ENCODE measurements around the gene MRPL33.

MRPL33 gene

DNA sequence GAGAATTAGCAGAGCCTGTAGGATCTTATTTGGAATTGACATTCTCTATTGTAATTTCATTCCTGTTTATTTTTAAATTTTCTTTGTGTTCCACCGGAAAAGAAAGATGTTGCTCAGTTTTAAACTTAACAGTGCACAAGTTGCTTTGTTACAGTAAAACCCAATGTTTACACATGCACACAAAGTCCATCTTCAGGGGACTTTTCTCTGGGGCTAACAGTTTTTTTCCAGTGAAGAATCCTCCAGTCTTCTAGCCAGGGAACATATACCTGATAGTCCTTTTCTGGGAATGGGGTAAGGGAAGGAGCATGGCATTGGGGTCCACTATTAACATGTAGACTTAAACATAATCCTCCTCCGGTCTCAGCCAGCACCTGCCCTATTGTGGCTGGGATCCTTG lies 25.2 kb upstream of the MRPL33 start:
- TF ChIP-seq, protein P1, sequence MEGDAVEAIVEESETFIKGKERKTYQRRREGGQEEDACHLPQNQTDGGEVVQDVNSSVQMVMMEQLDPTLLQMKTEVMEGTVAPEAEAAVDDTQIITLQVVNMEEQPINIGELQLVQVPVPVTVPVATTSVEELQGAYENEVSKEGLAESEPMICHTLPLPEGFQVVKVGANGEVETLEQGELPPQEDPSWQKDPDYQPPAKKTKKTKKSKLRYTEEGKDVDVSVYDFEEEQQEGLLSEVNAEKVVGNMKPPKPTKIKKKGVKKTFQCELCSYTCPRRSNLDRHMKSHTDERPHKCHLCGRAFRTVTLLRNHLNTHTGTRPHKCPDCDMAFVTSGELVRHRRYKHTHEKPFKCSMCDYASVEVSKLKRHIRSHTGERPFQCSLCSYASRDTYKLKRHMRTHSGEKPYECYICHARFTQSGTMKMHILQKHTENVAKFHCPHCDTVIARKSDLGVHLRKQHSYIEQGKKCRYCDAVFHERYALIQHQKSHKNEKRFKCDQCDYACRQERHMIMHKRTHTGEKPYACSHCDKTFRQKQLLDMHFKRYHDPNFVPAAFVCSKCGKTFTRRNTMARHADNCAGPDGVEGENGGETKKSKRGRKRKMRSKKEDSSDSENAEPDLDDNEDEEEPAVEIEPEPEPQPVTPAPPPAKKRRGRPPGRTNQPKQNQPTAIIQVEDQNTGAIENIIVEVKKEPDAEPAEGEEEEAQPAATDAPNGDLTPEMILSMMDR (IDR thresholded peaks at IDR 0.05) = no peak

DNA sequence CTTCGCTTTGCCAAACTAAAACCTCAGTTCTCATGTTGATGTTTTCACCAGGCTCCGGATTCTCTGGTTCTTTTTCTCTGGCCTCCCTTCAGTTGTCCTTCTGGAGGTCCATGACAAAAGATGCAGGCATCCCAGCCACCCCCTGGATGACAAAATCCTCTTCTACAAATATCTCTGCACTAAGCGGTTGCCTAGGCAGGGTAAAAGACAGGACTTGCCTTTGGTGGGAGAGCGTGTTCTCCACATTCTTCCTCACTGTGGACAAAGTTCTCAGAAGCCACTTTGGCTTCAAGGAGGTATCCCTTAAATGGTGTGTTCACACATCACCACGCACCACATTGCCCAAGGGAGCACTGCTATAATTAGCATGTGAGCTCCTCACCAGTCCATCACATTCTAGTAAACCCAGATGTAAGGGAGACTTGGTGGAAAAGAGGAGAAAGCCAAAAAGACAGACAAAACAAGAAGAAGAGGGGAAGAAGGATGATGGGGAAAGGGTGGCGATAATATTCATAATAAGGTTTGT lies 23.6 kb upstream of the MRPL33 start:
- TF ChIP-seq, protein P1 (IDR thresholded peaks at IDR 0.05) = no peak

DNA sequence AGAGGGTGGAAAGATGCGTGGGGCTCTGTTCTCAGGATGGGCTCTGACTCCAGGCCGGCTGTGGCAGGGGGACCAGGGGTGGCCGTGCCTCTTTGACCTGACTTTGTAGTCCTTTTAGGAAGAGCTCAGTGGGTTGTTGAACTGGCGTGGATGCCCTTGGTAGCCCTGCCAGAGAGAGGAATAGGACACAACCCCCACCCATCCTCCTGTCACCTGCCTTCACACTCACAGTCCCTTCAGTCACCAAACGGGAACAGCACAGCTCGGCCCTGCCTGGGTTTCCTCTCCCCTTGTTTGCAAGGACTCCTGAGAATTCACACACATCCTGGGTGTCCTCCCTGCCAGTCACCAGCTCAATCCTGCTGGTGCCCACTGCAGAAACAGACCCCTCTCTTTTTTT lies 20.1 kb upstream of the MRPL33 start:
- TF ChIP-seq, protein P1 (IDR thresholded peaks at IDR 0.05) = no peak

DNA sequence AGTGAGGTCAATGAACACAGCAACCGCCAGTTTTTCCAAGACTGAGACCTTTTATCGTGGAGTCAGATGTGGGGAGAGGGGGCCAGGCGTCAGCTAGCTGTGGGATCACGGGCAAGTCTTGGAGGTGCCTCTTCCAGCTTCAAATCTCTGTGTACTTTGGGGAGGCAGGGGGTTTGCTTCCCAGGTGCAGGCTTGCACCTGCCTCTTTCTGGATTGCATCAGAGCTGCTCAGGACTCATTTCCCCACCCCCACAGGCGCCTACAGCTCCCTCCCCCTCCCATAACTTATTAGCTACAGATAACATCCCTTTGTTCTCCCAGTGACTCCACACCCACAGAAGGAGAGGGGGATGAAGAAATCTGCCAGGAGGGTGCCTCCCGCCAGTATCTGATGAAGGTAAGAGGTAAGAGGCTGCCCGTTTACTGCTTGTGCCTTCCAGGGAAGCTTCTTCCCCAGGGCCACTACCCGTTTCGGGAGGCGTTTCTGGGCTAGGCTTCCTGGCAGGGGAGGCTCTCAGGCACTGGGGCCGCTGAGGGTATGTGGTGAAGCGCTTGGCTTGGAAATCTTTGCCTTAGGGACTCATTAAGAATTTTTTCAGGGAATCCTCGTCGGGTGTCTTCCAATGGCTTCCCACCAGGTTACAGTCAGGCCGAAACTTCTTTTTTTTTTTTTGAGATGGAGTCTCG lies 18.8 kb upstream of the MRPL33 start:
- TF ChIP-seq, protein P1 (IDR thresholded peaks at IDR 0.05) = no peak

DNA sequence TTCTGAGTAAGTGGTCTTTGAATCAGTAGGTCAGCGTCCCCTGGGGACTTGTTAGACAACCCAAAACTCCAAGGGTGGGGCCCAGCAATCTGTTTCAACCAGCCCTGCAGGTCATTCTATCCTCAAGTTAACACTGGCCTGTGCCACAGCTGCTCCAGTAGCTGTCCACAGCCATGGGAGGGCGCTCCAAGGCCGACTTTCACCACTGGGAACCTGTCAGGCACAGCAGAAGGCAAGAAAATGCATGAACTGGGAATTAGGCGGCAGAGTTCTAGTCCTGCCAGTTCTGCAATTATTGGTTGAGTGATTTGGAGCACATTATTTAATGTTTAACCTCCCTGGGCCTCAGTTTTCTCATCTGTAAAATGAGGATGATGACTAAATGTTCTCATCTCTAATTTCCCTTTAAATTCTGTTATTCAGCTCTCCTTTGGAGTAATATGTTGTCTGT lies 17.4 kb upstream of the MRPL33 start:
- TF ChIP-seq, protein P1 (IDR thresholded peaks at IDR 0.05) = peak; percentile 84

DNA sequence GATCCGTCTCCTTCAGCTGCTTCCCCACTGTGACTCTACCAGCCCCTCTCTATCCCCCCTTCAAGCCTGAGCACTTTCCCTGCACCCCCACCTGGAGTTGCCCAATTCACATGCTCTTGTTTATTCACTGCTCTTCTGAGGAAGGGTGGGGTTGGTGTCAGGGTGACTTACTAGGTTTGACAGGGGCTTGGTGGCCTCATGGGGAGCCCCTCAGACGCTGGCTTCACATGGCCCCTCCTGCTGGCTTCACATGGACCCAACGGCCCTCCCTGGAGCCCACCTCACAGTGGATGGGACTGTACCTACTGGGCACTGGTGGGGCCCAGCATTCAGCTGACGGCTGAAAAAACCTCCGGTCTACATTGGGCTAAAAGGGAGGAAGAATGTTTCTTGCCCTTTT lies 16.7 kb upstream of the MRPL33 start:
- TF ChIP-seq, protein P1 (IDR thresholded peaks at IDR 0.05) = no peak

DNA sequence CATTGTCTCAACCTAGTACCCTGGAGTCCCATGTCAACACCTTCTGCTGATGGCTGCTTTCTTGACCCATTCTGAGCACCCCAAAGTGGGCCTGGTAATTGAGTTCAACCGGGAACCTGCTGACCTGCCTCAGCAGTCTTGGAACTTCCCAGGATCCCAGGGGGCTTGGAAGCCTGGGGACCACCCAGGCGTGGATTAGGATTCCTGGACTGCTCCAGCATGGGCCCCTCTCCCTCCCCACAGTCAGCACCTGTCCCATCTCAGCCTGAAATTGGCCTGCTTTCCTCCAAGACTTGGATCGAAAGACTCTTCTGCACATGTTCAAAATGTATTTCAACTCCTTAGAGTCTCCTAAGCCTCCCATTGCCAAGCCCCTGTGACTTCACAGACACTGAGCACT lies 15.4 kb upstream of the MRPL33 start:
- TF ChIP-seq, protein P1 (IDR thresholded peaks at IDR 0.05) = no peak
